ENCODE measurements around the gene LMLN. TPM values are rescaled to one million over a fixed set of nuclear protein-coding genes. Genes with fewer than 3 reads are reported as not detected.
"Not testable (repeated sequence)": the region's sequence is repeated elsewhere in the genome, so short reads cannot be mapped to it uniquely, and the experiment has no call there.

Gene LMLN
- polyA plus RNA-seq, 1 donor, result 3.4 TPM

DNA sequence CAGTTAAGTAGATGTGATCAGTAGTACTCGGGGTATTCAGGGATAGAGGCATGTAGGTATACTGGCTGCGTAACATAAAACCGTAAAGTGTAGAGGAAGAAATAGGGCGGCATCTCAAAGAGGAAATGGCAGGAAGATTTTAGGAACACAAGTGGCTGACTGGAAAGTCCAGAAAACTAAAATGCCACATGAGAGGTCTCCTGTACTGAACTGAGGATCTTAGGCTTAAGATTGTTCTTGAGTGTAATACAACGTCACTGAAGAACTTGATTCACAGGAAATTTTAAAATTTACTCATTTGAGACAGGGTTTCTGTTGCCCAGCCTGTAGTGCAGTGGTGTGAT is 2.3 kb upstream of the LMLN start:
- no peak for DNase-seq (ENCODE audit: low read depth)

GRCh38 chr3:197958346-197958745 is 1.7 kb upstream of the LMLN start:
- DNase-seq (ENCODE audit: low read depth), result no peak

DNA sequence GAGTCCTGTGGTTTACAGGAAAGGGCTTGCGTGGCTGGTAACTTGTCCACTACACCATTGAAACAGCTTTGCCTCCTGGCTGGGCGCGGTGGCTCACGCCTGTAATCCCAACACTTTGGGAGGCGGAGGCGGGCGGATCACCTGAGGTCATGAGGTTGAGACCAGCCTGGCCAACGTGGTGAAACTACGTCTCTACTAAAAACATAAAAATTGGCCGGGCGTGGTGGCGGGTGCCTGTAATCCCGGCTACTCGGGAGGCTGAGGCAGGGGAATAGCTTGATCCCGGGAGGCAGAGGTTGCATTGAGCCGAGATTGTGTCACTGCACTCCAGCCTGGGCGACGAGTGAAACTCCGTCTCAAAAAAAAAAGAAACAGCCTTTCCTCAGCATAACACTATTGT is 1.2 kb upstream of the LMLN start:
- not testable (repeated sequence) for DNase-seq (ENCODE audit: low read depth)

DNA sequence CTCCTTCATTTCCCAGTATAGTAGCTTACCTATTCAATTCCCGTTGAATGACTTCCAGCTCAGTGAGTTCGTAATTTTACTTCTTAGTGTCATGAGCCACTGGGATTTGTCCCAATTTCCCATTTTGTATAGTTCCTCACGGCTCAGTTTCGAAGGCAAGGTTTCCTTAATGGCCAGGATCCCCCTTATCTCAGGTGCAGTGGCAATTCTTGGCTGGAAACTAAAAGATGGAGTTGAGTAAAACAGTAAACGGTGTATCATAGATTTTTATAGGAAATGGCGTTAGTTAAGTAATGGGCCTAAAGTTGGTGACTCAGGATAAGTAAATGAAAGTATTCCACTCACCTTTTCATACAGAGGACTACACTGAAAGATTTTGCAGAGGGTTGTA is 522 bp upstream of the LMLN start:
- DNase-seq (ENCODE audit: low read depth), result no peak

GRCh38 chr3:197960694-197961581 is 921 bp downstream of the LMLN start:
- no peak for DNase-seq (ENCODE audit: low read depth)

GRCh38 chr3:197961582-197961945 is 1.5 kb downstream of the LMLN start:
- no peak for DNase-seq (ENCODE audit: low read depth)

DNA sequence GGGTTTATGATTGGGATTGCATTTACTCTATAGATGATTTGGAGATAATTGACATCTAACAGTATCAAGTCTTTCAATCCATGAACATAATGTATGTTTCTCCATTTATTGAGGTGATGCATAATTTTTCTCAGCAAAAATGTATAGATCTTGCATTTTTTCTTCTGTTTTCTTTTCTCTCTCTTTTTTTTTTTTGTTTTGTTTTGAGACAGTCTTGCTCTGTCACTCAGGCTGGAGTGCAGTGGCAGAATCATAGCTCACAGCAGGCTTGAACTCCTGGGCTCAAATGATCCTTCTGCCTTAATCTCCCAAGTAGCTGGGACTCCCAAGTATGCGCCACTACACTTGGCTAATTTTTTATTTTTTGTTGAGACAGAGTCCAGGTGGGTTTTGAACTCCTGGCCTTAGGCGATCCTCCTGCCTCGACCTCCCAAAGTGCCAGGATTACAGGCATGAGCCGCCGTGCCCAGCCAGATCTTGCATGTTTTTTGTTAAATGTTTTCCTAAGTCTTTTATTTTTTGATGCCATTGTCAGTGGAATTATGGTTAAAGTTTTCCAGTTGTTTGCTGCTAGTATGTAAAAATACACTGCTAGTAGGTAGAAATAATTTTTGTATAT is 3.1 kb downstream of the LMLN start:
- DNase-seq (ENCODE audit: low read depth), result no peak

- DNase-seq (ENCODE audit: low read depth), result not testable (repeated sequence)
These were observed 7.4 kb downstream of the LMLN start for GRCh38 chr3:197967337-197967989.

DNA sequence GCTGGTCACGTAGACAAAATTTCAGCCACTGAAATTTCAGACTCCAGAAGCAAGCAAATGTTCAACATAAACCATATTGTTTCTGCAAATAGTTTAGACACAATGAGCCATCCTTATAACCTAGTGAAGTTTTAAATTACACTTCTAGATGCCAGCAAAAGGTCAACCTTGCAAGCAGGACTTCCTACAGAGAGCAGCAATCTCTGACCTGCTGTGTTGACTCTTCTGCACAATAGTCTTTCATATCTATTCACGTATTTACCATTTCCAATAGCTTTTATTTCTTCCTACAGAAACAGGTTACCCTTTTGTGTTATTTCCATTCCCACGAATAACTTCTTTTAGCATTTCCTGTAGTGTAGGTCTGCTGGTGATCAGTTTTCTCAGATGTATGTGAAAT is 10.6 kb downstream of the LMLN start:
- no peak for DNase-seq (ENCODE audit: low read depth)

DNA sequence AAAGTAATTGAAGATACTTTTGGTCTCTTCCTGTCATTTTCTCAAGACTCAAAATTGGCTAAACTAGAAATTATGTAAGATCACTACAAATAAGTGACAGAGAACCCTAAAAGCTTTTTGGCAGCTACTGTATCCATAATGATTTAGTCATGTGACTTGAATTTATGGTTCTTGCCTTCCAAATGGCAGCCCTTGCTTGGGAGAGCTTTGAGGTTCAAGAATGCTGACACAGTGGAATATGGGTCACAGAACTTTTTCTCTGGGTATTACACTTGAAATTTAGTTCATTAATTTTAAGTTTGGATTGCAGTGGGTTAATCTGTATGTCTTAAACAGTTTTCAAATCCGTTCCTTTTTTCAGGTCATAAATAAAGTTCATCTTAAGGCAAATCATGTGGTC is 14.0 kb downstream of the LMLN start:
- DNase-seq (ENCODE audit: low read depth), result no peak

- no peak for DNase-seq (ENCODE audit: low read depth)
These were observed 15.3 kb downstream of the LMLN start for GRCh38 chr3:197975311-197975710.

DNA sequence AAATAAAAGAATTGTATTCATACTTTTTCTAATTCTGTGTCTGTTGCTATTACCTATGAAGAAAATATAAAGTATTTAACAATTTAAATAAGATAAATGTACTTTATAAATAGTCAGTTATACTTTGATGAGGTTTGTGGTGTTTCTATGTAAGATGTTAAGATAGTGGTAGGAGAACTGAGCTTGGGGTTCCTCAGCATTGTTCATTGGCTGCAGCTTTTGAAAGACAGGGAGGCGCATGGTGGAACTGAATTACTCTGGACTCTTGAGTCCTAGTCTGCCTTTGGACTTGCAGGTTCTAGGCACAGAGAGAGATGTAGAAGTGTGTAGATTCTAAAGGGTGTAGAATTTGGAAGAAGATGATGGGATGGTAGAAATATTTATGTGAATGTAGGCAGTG is 23.1 kb downstream of the LMLN start:
- no peak for DNase-seq (ENCODE audit: low read depth)

GRCh38 chr3:197989651-197990050 is 29.6 kb downstream of the LMLN start:
- DNase-seq (ENCODE audit: low read depth), result no peak

GRCh38 chr3:197994736-197995135 is 34.7 kb downstream of the LMLN start:
- no peak for DNase-seq (ENCODE audit: low read depth)

- DNase-seq (ENCODE audit: low read depth), result no peak
These were observed 36.8 kb downstream of the LMLN start for GRCh38 chr3:197996855-197997254.

DNA sequence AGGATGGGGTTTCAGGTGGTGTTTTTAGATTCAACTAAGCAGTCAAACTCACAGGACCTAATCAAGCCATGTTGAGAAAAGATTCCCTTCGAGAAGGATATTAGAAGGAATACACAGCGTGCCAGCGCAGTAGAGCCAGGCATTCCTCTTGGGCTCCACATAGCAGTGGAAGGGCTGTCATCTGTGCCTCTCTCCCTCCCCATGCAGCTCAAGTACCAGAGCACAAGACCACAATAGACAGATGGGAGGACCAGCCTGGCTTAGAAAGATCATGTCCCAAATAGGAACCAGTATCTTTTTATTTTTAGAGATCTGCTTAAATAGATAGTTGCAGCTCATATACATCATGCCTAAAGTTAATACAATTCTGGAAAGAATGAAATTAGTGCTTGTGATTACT is 37.9 kb downstream of the LMLN start:
- no peak for DNase-seq (ENCODE audit: low read depth)

DNA sequence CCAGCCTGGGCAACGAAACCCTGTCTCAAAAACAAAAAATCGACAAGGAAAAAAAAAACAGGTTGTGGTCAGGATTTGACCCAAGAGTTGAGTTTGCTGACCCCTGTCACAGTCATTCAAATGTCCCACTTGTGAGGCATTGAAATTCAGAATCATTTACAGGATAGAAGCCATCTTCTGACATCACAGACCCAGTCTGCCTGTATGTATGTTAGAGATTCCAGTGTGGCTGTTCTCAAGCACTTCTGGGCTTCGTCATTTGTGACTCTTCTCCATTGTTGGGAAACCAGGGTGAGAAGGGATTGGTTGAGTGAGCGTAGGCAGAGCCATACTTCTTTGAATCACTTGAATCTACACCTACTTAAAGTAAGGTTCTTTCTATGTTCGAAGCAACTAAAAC is 57.1 kb downstream of the LMLN start:
- DNase-seq (ENCODE audit: low read depth), result no peak

GRCh38 chr3:198018416-198018815 is 58.4 kb downstream of the LMLN start:
- DNase-seq (ENCODE audit: low read depth), result no peak

- no peak for DNase-seq (ENCODE audit: low read depth)
These were observed 59.1 kb downstream of the LMLN start for GRCh38 chr3:198019115-198019514.

- DNase-seq (ENCODE audit: low read depth), result no peak
These were observed 61.3 kb downstream of the LMLN start for GRCh38 chr3:198021320-198021719.

- no peak for DNase-seq (ENCODE audit: low read depth)
These were observed 62.6 kb downstream of the LMLN start for GRCh38 chr3:198022604-198023003.

GRCh38 chr3:198025644-198026043 is 65.6 kb downstream of the LMLN start:
- no peak for DNase-seq (ENCODE audit: low read depth)

GRCh38 chr3:198026620-198027019 is 66.6 kb downstream of the LMLN start:
- DNase-seq (ENCODE audit: low read depth), result no peak

All from forelimb muscle (tissue), 1 donor.